Endothelial cell of umbilical vein (primary cell): ENCODE results near the gene BAD.

Source experiments
- EZH2 ChIP-seq: IDR thresholded peaks from 2 replicates; pipeline ENCODE4 v1.6.1; 2012; ENCODE audit warnings: borderline replicate concordance, low read depth, mild to moderate bottlenecking, moderate library complexity, low read length, inconsistent platforms; ENCODE audit not compliant: severe bottlenecking
- FOS ChIP-seq: IDR thresholded peaks from 2 replicates; pipeline ENCODE4 v1.6.1; 2011; ENCODE audit warnings: mild to moderate bottlenecking, low read length, moderate library complexity, borderline replicate concordance; ENCODE audit not compliant: insufficient read depth
- GATA2 ChIP-seq: IDR thresholded peaks from 2 replicates; pipeline ENCODE4 v1.7.0; 2011; ENCODE audit warnings: low read depth, mild to moderate bottlenecking, moderate library complexity, mixed read lengths, low read length; ENCODE audit not compliant: insufficient read length, insufficient read depth
- JUN ChIP-seq: IDR thresholded peaks from 2 replicates; pipeline ENCODE4 v1.6.1; 2011; ENCODE audit warnings: borderline replicate concordance, low read depth; ENCODE audit not compliant: insufficient read length, insufficient read depth
- MYC ChIP-seq: IDR thresholded peaks from one replicate; pipeline ENCODE4 v1.6.1; 2011; ENCODE audit warnings: mild to moderate bottlenecking, low read depth, low read length
- POLR2A ChIP-seq: IDR thresholded peaks from 2 replicates; pipeline ENCODE4 v1.6.1; 2012; ENCODE audit warnings: low read depth, mild to moderate bottlenecking, control low read depth, low read length
- POLR2AphosphoS5 ChIP-seq: IDR thresholded peaks from 2 replicates; pipeline ENCODE4 v1.6.1; 2012; ENCODE audit warnings: low read depth, mild to moderate bottlenecking, control low read depth, low read length, moderate library complexity; ENCODE audit not compliant: insufficient read depth
- TF ChIP-seq, protein P1 (sequence below), 2 donors: IDR thresholded peaks; 1 replicate in 1 of 2; 2 replicates in 1 of 2; pipeline ENCODE4 v1.5.1; 2011; ENCODE audit warnings: low read length in 2 of 2, mild to moderate bottlenecking in 2 of 2, moderate library complexity in 2 of 2, control low read depth in 1 of 2, inconsistent platforms in 1 of 2, low read depth in 1 of 2; ENCODE audit not compliant: insufficient read depth in 1 of 2; ENCODE audit errors: extremely low read depth in 1 of 2
- TF ChIP-seq, protein P2 (sequence below): IDR thresholded peaks from 2 replicates; pipeline ENCODE4 v1.6.1; 2011; ENCODE audit not compliant: insufficient read depth, insufficient read length

DNA sequence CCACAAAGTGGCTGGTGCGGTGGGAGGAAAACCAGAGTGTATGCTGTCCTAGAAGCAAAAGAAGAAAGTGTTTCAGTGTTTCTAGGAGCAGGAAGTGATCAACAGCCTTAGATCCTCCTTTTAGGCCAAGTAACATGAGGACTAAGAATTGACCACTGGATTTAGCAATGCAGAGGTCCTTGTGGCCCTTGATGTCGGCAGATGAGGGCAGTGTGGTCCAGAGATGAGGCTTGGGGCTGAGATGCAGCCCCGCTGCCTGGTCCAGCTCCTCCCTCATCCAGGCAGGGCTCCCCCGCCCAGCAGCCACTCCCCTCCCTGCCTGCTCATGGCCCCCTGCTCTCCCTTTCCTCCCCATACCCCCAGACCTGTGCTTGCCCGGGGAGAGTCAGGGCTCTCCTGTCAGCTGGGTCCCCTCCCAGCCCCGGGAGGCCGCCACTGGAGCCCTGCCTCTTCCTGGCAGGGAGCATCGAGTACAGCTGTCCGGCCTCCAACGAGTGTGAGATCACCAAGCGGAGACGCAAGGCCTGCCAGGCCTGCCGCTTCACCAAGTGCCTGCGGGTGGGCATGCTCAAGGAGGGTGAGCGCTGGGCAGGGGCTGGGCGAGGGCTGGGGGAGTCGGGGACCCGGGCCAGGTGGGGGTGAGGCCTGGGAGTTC lies 29.2 kb upstream of the BAD start:
- TF ChIP-seq, protein P1, sequence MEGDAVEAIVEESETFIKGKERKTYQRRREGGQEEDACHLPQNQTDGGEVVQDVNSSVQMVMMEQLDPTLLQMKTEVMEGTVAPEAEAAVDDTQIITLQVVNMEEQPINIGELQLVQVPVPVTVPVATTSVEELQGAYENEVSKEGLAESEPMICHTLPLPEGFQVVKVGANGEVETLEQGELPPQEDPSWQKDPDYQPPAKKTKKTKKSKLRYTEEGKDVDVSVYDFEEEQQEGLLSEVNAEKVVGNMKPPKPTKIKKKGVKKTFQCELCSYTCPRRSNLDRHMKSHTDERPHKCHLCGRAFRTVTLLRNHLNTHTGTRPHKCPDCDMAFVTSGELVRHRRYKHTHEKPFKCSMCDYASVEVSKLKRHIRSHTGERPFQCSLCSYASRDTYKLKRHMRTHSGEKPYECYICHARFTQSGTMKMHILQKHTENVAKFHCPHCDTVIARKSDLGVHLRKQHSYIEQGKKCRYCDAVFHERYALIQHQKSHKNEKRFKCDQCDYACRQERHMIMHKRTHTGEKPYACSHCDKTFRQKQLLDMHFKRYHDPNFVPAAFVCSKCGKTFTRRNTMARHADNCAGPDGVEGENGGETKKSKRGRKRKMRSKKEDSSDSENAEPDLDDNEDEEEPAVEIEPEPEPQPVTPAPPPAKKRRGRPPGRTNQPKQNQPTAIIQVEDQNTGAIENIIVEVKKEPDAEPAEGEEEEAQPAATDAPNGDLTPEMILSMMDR (IDR thresholded peaks at IDR 0.05; ENCODE audit: extremely low read depth in 1 of 2, insufficient read depth in 1 of 2, low read depth in 1 of 2, low read length in 2 of 2) = no peak
- TF ChIP-seq POLR2A (no peak), EZH2 (no peak), JUN (no peak), POLR2AphosphoS5 (no peak), MYC (no peak), FOS (no peak), GATA2 (no peak)
- TF ChIP-seq, protein P2, sequence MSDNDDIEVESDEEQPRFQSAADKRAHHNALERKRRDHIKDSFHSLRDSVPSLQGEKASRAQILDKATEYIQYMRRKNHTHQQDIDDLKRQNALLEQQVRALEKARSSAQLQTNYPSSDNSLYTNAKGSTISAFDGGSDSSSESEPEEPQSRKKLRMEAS = no peak
